Vagina (tissue), 2 donors: ENCODE data around the gene LGI1. TPM values are rescaled to one million over a fixed set of nuclear protein-coding genes. Genes with fewer than 3 reads are reported as not detected.

ENCODE experiments used
- DNase-seq, 2 donors: peaks; one replicate each; pipeline ENCODE4 v3.0.0-alpha.2; 2017; ENCODE audit errors: extremely low spot score in 2 of 2
- H3K27ac ChIP-seq: fragments of 200-600 bp; sonication (generic); one replicate; pipeline ENCODE4 v1.5.1; 2019
- H3K27me3 ChIP-seq: fragments of 200-600 bp; sonication (generic); one replicate; pipeline ENCODE4 v1.5.1; 2019
- H3K36me3 ChIP-seq, 2 donors: fragments of 200-600 bp; sonication (generic); one replicate each; pipeline ENCODE4 v1.5.1; 2017 to 2019
- H3K4me1 ChIP-seq: fragments of 200-600 bp; sonication (generic); one replicate; pipeline ENCODE4 v1.5.1; 2019
- H3K4me3 ChIP-seq, 2 donors: fragments of 200-600 bp; sonication (generic); 1 replicate in 1 of 2; 2 replicates in 1 of 2; pipeline ENCODE4 v1.5.1; 2016 to 2019
- H3K9me3 ChIP-seq: fragments of 200-600 bp; sonication (generic); one replicate; pipeline ENCODE4 v1.5.1; 2019
- CTCF ChIP-seq, 3 experiments: fragments of 450-650 bp in 2 of 3; fragments of 200-600 bp in 1 of 3; sonication (generic) in 1 of 3; IDR thresholded peaks; one replicate each; pipeline ENCODE4 v1.5.1; 2017 to 2019; ENCODE audit warnings: antibody characterized with exemption in 3 of 3, mild to moderate bottlenecking in 2 of 3, moderate library complexity in 2 of 3
- POLR2A ChIP-seq, 2 donors: fragments of 450-650 bp; IDR thresholded peaks; one replicate each; pipeline ENCODE4 v1.6.1; 2017; ENCODE audit warnings: antibody characterized with exemption in 2 of 2, mild to moderate bottlenecking in 2 of 2, moderate library complexity in 2 of 2
- POLR2AphosphoS5 ChIP-seq, 2 donors: sonication (generic); formaldehyde crosslinking; IDR thresholded peaks; one replicate each; pipeline ENCODE4 v1.9.0; 2017; ENCODE audit warnings: antibody characterized with exemption in 2 of 2, mild to moderate bottlenecking in 2 of 2, low read depth in 1 of 2; ENCODE audit not compliant: insufficient read depth in 1 of 2
- intact Hi-C: fragments of 100-400 bp; cut with DNase I; formaldehyde crosslinking; loops from one replicate; pipeline ENCODE4 v1.15.1; 2023
- total RNA-seq: library from RNA; depleted of rRNA; stranded (reverse); fragments of >200 nt; gene quantifications from one replicate; pipeline ENCODE4 v1.2.3, GENCODE V29; 2016

The LGI1 gene
- total RNA-seq: 0.74 TPM

DNA sequence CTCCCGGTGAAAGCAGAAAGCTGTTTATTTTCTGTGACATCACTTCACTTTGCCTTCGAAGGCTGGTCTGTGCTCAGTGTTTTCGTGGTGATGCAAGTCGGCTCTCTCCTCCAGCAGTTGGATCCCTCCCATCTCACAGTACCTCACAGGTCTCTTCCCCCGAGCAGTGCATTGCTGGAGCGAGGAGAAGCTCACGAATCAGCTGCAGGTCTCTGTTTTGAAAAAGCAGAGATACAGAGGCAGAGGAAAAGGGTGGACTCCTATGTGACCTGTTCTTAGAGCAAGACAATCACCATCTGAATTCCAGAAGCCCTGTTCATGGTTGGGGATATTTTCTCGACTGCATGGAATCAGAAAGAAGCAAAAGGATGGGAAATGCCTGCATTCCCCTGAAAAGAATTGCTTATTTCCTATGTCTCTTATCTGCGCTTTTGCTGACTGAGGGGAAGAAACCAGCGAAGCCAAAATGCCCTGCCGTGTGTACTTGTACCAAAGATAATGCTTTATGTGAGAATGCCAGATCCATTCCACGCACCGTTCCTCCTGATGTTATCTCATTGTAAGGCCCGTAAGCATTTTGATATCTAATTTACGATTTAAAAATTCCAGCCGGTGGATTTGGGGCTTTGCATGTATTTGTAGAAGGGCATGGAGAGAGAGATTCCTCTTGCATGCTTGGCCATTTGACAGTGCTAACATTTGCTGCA, at the start of gene LGI1:
LGI1 (plus strand) TSS at position 136 of the 707 bp plus-strand sequence; CDS start at position 345, 209 bp downstream.
- H3K27me3 ChIP-seq: no peaks in the 10 kb centered on the region
- H3K4me1 ChIP-seq: no peaks in the 10 kb centered on the region
- no peak within 1 kb of the TSS for H3K27ac ChIP-seq
- intact Hi-C loops: no loop called here
- TF ChIP-seq POLR2AphosphoS5 (IDR thresholded peaks at IDR 0.05; ENCODE audit: insufficient read depth in 1 of 2, low read depth in 1 of 2) (no peak), POLR2A (IDR thresholded peaks at IDR 0.05) (no peak), CTCF (IDR thresholded peaks at IDR 0.05) (no peak)
- DNase-seq: no peak
- no peak within 1 kb of the TSS for H3K4me3 ChIP-seq
- H3K9me3 ChIP-seq: no peaks in the 10 kb centered on the region
- H3K36me3 ChIP-seq: no peaks in the 10 kb centered on the region

DNA sequence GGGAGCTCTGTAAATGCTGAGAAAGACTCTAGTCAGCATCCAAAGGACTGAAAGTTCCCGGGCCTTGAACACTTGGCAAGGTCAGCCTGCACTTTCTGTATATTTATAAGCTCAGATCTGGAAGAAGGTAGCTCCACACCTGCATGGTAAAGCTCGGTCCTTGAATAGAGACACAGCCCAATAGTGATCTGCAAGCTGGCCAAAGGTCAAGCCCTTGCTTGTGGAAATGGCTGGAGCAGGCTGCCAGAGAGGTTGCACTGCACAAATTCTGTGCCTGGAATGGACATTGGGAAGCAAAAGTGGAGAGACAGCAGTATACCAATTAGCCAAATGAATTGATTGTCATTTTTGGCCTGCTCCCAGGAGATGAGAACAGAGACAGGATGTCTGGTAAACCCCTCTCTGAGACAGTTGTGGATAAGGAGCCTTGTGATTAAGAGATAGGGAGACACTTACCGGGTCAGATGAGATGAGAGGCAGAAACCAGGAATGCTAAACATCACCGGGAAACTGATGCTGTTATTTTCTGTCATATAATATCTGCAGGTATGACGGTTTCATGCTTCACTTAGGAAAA, 47.3 kb upstream of the LGI1 start:
- H3K36me3 ChIP-seq: no peaks in the 10 kb centered on the region
- H3K27ac ChIP-seq: no peak overlapping the region
- DNase-seq: no peak
- H3K27me3 ChIP-seq: no peaks in the 10 kb centered on the region
- TF ChIP-seq CTCF (IDR thresholded peaks at IDR 0.05): no peak
- no peak for TF ChIP-seq POLR2A (IDR thresholded peaks at IDR 0.05)
- no peak for TF ChIP-seq POLR2AphosphoS5 (IDR thresholded peaks at IDR 0.05; ENCODE audit: insufficient read depth in 1 of 2, low read depth in 1 of 2)
- H3K4me1 ChIP-seq: no peaks in the 10 kb centered on the region
- intact Hi-C loops: no loop called here
- no peaks in the 10 kb centered on the region for H3K9me3 ChIP-seq
- H3K4me3 ChIP-seq: no peak overlapping the region

DNA sequence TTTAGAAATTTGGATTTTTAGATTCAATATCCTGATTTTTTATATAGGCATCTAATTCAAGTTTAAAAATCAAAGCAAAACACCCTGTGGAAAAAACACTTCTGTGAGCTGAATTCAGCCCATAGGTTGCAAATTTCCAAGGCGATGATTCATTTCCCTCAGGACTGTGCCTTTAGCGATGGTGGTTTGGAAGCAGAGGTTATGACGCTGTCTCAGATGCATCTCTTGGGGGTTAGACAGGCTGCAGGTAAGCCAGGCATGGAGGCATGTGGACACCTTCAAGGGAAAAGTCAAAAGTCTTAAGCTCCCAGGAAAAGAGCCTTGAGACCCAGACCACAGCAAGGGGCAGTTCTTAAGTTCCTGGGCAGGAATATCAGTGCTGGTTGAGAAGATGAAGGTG, 45.8 kb upstream of the LGI1 start:
- no peaks in the 10 kb centered on the region for H3K9me3 ChIP-seq
- no peak overlapping the region for H3K4me3 ChIP-seq
- no peaks in the 10 kb centered on the region for H3K4me1 ChIP-seq
- H3K27ac ChIP-seq: no peak overlapping the region
- H3K27me3 ChIP-seq: no peaks in the 10 kb centered on the region
- no peaks in the 10 kb centered on the region for H3K36me3 ChIP-seq
- TF ChIP-seq POLR2AphosphoS5 (IDR thresholded peaks at IDR 0.05; ENCODE audit: insufficient read depth in 1 of 2, low read depth in 1 of 2) (no peak), POLR2A (IDR thresholded peaks at IDR 0.05) (no peak), CTCF (IDR thresholded peaks at IDR 0.05) (no peak)
- DNase-seq: no peak
- intact Hi-C loops: no loop called here

DNA sequence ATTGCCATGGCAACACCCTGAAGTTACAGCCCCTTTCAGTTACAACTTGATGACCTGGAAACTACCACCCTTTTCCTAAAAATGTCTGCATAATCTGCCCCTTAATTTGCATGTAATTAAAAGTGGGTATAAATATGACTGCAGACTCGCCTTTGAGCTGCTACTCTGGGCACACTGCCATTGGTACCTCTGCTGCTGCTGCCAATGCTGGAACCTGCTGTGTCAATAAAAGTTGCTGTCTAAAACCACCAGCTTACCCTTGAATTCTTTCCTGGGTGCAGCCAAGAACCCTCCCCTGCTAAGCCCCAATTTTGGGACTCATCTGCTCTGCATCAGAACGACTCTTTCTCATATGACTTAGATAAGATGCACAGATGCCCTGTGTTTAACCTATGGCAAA, 45.1 kb upstream of the LGI1 start:
- TF ChIP-seq CTCF (IDR thresholded peaks at IDR 0.05) (no peak), POLR2AphosphoS5 (IDR thresholded peaks at IDR 0.05; ENCODE audit: insufficient read depth in 1 of 2, low read depth in 1 of 2) (no peak), POLR2A (IDR thresholded peaks at IDR 0.05) (no peak)
- no peaks in the 10 kb centered on the region for H3K27me3 ChIP-seq
- no peak overlapping the region for H3K27ac ChIP-seq
- no peaks in the 10 kb centered on the region for H3K4me1 ChIP-seq
- DNase-seq: no peak
- H3K36me3 ChIP-seq: no peaks in the 10 kb centered on the region
- no peak overlapping the region for H3K4me3 ChIP-seq
- H3K9me3 ChIP-seq: no peaks in the 10 kb centered on the region
- intact Hi-C loops: no loop called here

DNA sequence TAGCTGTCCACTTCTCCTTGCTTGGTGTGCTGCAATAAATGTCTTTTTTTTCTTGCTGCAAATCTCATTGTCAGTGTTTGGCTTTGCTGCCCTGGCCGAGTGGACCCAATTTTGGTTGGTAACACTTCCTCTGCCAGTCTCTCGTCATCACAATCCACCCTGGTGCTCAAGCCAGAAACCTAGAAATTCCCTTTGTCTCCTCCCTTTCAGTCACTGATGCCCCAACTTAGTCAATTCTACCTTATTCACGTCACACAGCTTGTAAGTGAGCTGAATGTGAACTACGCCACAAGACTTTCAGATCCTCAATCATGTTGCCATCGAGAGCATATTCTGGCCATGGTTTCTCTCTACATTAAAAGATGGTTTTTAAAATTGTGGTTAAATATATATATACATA, 42.4 kb upstream of the LGI1 start:
- TF ChIP-seq POLR2AphosphoS5 (IDR thresholded peaks at IDR 0.05; ENCODE audit: insufficient read depth in 1 of 2, low read depth in 1 of 2) (no peak), POLR2A (IDR thresholded peaks at IDR 0.05) (no peak), CTCF (IDR thresholded peaks at IDR 0.05) (no peak)
- no peak overlapping the region for H3K4me3 ChIP-seq
- H3K36me3 ChIP-seq: no peaks in the 10 kb centered on the region
- no peak overlapping the region for H3K27ac ChIP-seq
- no peaks in the 10 kb centered on the region for H3K9me3 ChIP-seq
- H3K27me3 ChIP-seq: no peaks in the 10 kb centered on the region
- H3K4me1 ChIP-seq: no peaks in the 10 kb centered on the region
- no peak for DNase-seq
- intact Hi-C loops: no loop called here
